GM21515 (cell line): Measurements from ENCODE around the gene SLC43A1.
"Not testable (repeated sequence)": the region's sequence is repeated elsewhere in the genome, so short reads cannot be mapped to it uniquely, and the experiment has no call there.

Experiments used
- ATAC-seq: cut with Tn5 transposase; IDR thresholded peaks from one replicate; pipeline ENCODE4 v1.9.1; 2021; ENCODE audit not compliant: unreplicated experiment

The SLC43A1 gene

GRCh38 chr11:57461841-57462489 is 53.5 kb downstream of the SLC43A1 start:
- ATAC-seq: no peak

- ATAC-seq: no peak
Observed at GRCh38 chr11:57460758-57461749, 54.4 kb downstream of the SLC43A1 start.

GRCh38 chr11:57460022-57460757 is 55.3 kb downstream of the SLC43A1 start, which contains the start of gene RTN4RL2:
Gene RTN4RL2, plus strand, starts transcription at chr11:57460528. Its CDS starts 338 bp downstream, at chr11:57460866.
- no peak for ATAC-seq

GRCh38 chr11:57459164-57460021 is 56.1 kb downstream of the SLC43A1 start:
- no peak for ATAC-seq

- ATAC-seq: no peak
Observed at GRCh38 chr11:57458410-57459163, 56.9 kb downstream of the SLC43A1 start.

- ATAC-seq: no peak
Observed at GRCh38 chr11:57458060-57458409, 57.5 kb downstream of the SLC43A1 start.

GRCh38 chr11:57457643-57458023 is 57.9 kb downstream of the SLC43A1 start:
- ATAC-seq: peak; percentile 21

GRCh38 chr11:57456960-57457642 is 58.4 kb downstream of the SLC43A1 start:
- ATAC-seq: peak; percentile 63

- no peak for ATAC-seq
Observed at GRCh38 chr11:57453543-57454177, 61.8 kb downstream of the SLC43A1 start.

GRCh38 chr11:57446055-57446454 is 69.4 kb downstream of the SLC43A1 start:
- no peak for ATAC-seq

GRCh38 chr11:57445122-57445394 is 70.4 kb downstream of the SLC43A1 start:
- not testable (repeated sequence) for ATAC-seq

GRCh38 chr11:57444362-57445121 is 71.0 kb downstream of the SLC43A1 start:
- ATAC-seq: no peak

- ATAC-seq: no peak
Observed at GRCh38 chr11:57440744-57441414, 74.6 kb downstream of the SLC43A1 start.

- ATAC-seq: no peak
Observed at GRCh38 chr11:57439786-57440185, 75.7 kb downstream of the SLC43A1 start.

- no peak for ATAC-seq
Observed at GRCh38 chr11:57438345-57439285, 76.9 kb downstream of the SLC43A1 start.

- ATAC-seq: no peak
Observed at GRCh38 chr11:57436031-57436430, 79.5 kb downstream of the SLC43A1 start.
